ENCODE results near the gene PYGB. TPM values are rescaled to one million over a fixed set of nuclear protein-coding genes. Genes with fewer than 3 reads are reported as not detected.

PYGB gene
- total and polyA plus RNA-seq, 4 donors = 37.9 to 143 (median 94.0) TPM

GRCh38 chr20:25273541-25274358 is 25.9 kb downstream of the PYGB start:
- intact Hi-C loops (cut with DNase I) = no loop called here
- Histone ChIP-seq H3K27ac (ENCODE audit: low read depth in 1 of 2, low read length in 2 of 2) (no peak overlapping the region), H3K9me3 (ENCODE audit: control insufficient read depth, low read length) (no peaks in the 10 kb centered on the region), H3K36me3 (ENCODE audit: control insufficient read depth in 1 of 2, insufficient read depth in 2 of 2, low read length in 1 of 2) (peaks cover 9 to 13% of the 10 kb centered on the region in 2 donors), H3K4me3 (ENCODE audit: low read length in 2 of 2) (no peak overlapping the region), H3K27me3 (ENCODE audit: control insufficient read depth in 1 of 2, insufficient read depth in 2 of 2, low read length in 1 of 2) (no peaks in the 10 kb centered on the region), H3K4me1 (ENCODE audit: control insufficient read depth in 1 of 2, insufficient read depth in 2 of 2, low read length in 2 of 2) (no peaks in the 10 kb centered on the region)
- WGBS, 2 donors = 80 to 83% methylated on average over 20 of the region's 20 CpGs
- ATAC-seq (ENCODE audit: low FRiP score) (no peak), DNase-seq (peak; percentile 46 to 62)

- intact Hi-C loops (cut with DNase I) = no loop called here
- no peaks in the 10 kb centered on the region for H3K27me3 ChIP-seq (ENCODE audit: control insufficient read depth in 1 of 2, insufficient read depth in 2 of 2, low read length in 1 of 2)
- DNase-seq (peak; percentile 29 to 67), ATAC-seq (ENCODE audit: low FRiP score) (no peak)
- no peaks in the 10 kb centered on the region for H3K9me3 ChIP-seq (ENCODE audit: control insufficient read depth, low read length)
- H3K4me3 ChIP-seq (ENCODE audit: low read length in 2 of 2) = no peak overlapping the region
- H3K27ac ChIP-seq (ENCODE audit: low read depth in 1 of 2, low read length in 2 of 2) = no peak overlapping the region
- no peaks in the 10 kb centered on the region for H3K4me1 ChIP-seq (ENCODE audit: control insufficient read depth in 1 of 2, insufficient read depth in 2 of 2, low read length in 2 of 2)
- 92 to 95% methylated on average over 20 of the region's 20 CpGs for WGBS, 2 donors
- peaks cover 7 to 13% of the 10 kb centered on the region in 2 donors for H3K36me3 ChIP-seq (ENCODE audit: control insufficient read depth in 1 of 2, insufficient read depth in 2 of 2, low read length in 1 of 2)
Measured at GRCh38 chr20:25274481-25274880, 26.6 kb downstream of the PYGB start.

DNA sequence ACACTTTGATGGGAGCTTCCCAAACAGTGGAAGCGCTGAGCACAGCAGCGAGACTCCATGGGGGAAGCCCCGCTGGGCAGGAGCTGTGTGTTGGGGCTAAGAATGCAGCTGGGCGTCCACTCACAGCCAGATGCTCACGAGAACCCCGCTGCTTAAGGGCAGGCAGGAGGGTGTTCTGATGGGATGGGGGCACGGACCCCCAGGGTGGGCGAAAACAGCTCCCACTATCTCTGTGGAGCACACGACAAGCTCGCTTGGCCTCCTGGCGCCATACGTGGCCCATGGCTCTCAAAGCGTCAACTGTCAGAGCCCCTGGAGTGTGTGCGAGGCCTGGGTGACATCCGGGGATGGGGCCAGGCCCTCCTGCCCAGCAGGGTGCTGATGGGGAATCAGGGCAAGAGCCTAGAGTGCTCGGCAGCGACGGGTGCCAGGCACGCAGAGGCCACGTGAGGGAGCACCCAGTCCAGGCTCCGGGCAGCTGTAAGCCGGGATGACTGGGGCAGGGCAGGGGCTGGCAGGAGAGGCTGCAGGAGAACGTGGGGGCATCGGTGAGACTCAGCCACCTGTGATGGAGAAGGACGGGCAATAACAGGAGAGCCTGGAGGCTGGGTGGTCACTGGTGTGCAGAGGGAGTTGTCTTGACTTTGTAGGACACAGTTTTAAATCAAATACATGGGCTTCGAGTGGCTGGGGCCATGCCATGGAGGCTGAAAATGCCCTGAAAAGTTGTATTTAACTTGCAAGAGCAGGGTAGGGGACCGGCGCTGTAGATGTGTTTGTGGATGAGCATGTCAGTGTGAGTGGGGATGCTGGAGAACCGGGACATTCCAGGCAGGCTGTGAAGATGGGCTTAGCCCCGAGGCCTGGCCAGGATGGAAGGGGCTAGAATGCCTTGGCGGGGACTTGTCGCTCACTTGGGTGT is 27.3 kb downstream of the PYGB start:
- WGBS, 2 donors = 89 to 91% methylated on average over 32 of the region's 32 CpGs
- ATAC-seq (ENCODE audit: low FRiP score) (peak; percentile 28), DNase-seq (peak; percentile 41 to 56)
- H3K27me3 ChIP-seq (ENCODE audit: control insufficient read depth in 1 of 2, insufficient read depth in 2 of 2, low read length in 1 of 2) = no peaks in the 10 kb centered on the region
- peaks cover 3 to 12% of the 10 kb centered on the region in 2 donors for H3K36me3 ChIP-seq (ENCODE audit: control insufficient read depth in 1 of 2, insufficient read depth in 2 of 2, low read length in 1 of 2)
- H3K4me1 ChIP-seq (ENCODE audit: control insufficient read depth in 1 of 2, insufficient read depth in 2 of 2, low read length in 2 of 2) = no peaks in the 10 kb centered on the region
- intact Hi-C loops (cut with DNase I) = no loop called here
- H3K27ac ChIP-seq (ENCODE audit: low read depth in 1 of 2, low read length in 2 of 2) = no peak overlapping the region
- H3K9me3 ChIP-seq (ENCODE audit: control insufficient read depth, low read length) = no peaks in the 10 kb centered on the region
- no peak overlapping the region for H3K4me3 ChIP-seq (ENCODE audit: low read length in 2 of 2)

DNA sequence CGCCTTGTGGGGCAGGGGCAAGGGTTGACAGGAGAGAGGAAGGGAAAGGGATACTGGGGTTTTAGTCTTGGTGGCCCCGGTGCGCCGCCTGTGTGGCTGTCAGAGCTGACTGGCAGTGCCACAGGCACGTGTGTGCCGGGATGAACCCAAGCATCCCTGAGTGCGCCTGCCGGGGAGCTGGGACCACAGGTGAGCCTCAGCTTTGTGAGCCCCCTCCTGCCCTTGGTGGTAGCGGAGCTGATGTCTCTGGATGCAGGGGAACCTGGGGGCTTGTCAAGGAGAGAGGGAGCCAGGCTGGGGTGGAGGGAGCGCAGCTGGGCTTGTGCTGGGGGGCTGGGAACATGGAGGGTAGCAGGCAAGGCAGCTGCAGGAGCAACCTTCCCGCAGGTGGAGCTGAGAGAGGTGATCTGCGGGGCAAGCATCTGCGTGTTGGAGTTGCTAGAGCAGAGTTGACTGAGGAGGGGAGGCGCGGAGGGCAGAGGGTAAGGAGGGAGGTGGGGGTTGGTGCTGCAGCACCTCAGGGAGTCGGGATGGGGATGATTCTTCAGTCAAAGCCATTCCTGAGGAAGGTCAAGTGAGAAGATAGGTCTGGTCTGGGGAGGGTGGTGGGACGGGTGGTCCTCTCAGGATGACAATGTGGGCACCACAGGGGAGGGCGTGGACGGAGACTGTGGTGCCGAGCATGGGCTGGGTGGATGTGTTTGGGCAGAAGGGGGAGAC is 28.1 kb downstream of the PYGB start:
- Histone ChIP-seq H3K4me1 (ENCODE audit: control insufficient read depth in 1 of 2, insufficient read depth in 2 of 2, low read length in 2 of 2) (no peaks in the 10 kb centered on the region), H3K27ac (ENCODE audit: low read depth in 1 of 2, low read length in 2 of 2) (no peak overlapping the region), H3K4me3 (ENCODE audit: low read length in 2 of 2) (no peak overlapping the region), H3K27me3 (ENCODE audit: control insufficient read depth in 1 of 2, insufficient read depth in 2 of 2, low read length in 1 of 2) (no peaks in the 10 kb centered on the region), H3K9me3 (ENCODE audit: control insufficient read depth, low read length) (no peaks in the 10 kb centered on the region), H3K36me3 (ENCODE audit: control insufficient read depth in 1 of 2, insufficient read depth in 2 of 2, low read length in 1 of 2) (peaks cover 3 to 18% of the 10 kb centered on the region in 2 donors)
- intact Hi-C loops (cut with DNase I) = no loop called here
- 93 to 95% methylated on average over 20 of the region's 20 CpGs for WGBS, 2 donors
- ATAC-seq (ENCODE audit: low FRiP score) = no peak
- DNase-seq = peak; percentile 42 to 65

- Histone ChIP-seq H3K27ac (ENCODE audit: low read depth in 1 of 2, low read length in 2 of 2) (no peak overlapping the region), H3K9me3 (ENCODE audit: control insufficient read depth, low read length) (no peaks in the 10 kb centered on the region)
- DNase-seq = peak; percentile 37 to 68
Measured at GRCh38 chr20:25276533-25277050, 28.7 kb downstream of the PYGB start.

GRCh38 chr20:25277051-25277801 is 29.3 kb downstream of the PYGB start:
- H3K4me3 ChIP-seq (ENCODE audit: low read length in 2 of 2) = no peak overlapping the region
- no peaks in the 10 kb centered on the region for H3K4me1 ChIP-seq (ENCODE audit: control insufficient read depth in 1 of 2, insufficient read depth in 2 of 2, low read length in 2 of 2)
- no peaks in the 10 kb centered on the region for H3K27me3 ChIP-seq (ENCODE audit: control insufficient read depth in 1 of 2, insufficient read depth in 2 of 2, low read length in 1 of 2)
- no peak for ATAC-seq (ENCODE audit: low FRiP score)
- no peak overlapping the region for H3K27ac ChIP-seq (ENCODE audit: low read depth in 1 of 2, low read length in 2 of 2)
- peaks cover 3 to 16% of the 10 kb centered on the region in 2 donors for H3K36me3 ChIP-seq (ENCODE audit: control insufficient read depth in 1 of 2, insufficient read depth in 2 of 2, low read length in 1 of 2)
- H3K9me3 ChIP-seq (ENCODE audit: control insufficient read depth, low read length) = no peaks in the 10 kb centered on the region
- WGBS, 2 donors = 67 to 72% methylated on average over 24 of the region's 24 CpGs
- intact Hi-C loops (cut with DNase I) = no loop called here
- DNase-seq = peak; percentile 26 to 72

More at GRCh38 chr20:25276533-25277050, 28.7 kb downstream of the PYGB start:
- ATAC-seq (ENCODE audit: low FRiP score) = no peak
- intact Hi-C loops (cut with DNase I) = no loop called here
- Histone ChIP-seq H3K4me1 (ENCODE audit: control insufficient read depth in 1 of 2, insufficient read depth in 2 of 2, low read length in 2 of 2) (no peaks in the 10 kb centered on the region), H3K36me3 (ENCODE audit: control insufficient read depth in 1 of 2, insufficient read depth in 2 of 2, low read length in 1 of 2) (peaks cover 3 to 19% of the 10 kb centered on the region in 2 donors), H3K4me3 (ENCODE audit: low read length in 2 of 2) (no peak overlapping the region), H3K27me3 (ENCODE audit: control insufficient read depth in 1 of 2, insufficient read depth in 2 of 2, low read length in 1 of 2) (no peaks in the 10 kb centered on the region)
- 89 to 93% methylated on average over 23 to 24 of the region's 24 CpGs for WGBS, 2 donors

DNA sequence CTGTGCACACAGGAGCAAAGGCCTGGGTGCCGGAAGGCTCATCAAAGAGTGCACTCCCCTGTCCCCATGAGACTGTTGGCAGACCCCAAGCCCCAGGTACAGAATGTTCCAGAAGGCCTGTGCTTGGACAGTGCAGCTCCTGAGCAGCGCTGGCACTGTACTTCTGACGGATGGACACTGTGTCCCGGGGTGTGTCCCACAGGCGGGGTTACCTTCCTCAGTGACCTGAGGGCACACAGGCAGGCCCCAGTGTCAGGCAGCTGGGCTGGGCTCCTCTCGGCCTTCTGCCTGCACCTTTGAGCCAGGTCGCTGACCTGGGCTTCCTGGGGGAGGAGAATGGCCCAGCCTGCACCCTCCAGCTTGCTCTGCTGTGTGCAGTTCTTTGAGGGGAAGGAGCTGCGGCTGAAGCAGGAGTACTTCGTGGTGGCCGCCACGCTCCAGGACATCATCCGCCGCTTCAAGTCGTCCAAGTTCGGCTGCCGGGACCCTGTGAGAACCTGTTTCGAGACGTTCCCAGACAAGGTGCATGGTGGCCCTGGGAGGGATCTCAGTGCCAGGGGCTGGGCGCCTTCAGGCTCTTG is 30.1 kb downstream of the PYGB start:
- Histone ChIP-seq H3K27me3 (ENCODE audit: control insufficient read depth in 1 of 2, insufficient read depth in 2 of 2, low read length in 1 of 2) (no peaks in the 10 kb centered on the region), H3K9me3 (ENCODE audit: control insufficient read depth, low read length) (no peaks in the 10 kb centered on the region), H3K4me3 (ENCODE audit: low read length in 2 of 2) (no peak overlapping the region), H3K36me3 (ENCODE audit: control insufficient read depth in 1 of 2, insufficient read depth in 2 of 2, low read length in 1 of 2) (peaks cover 3 to 18% of the 10 kb centered on the region in 2 donors), H3K27ac (ENCODE audit: low read depth in 1 of 2, low read length in 2 of 2) (no peak overlapping the region), H3K4me1 (ENCODE audit: control insufficient read depth in 1 of 2, insufficient read depth in 2 of 2, low read length in 2 of 2) (no peaks in the 10 kb centered on the region)
- ATAC-seq (ENCODE audit: low FRiP score) = no peak
- intact Hi-C loops (cut with DNase I) = no loop called here
- WGBS, 2 donors = 91 to 93% methylated on average over 19 of the region's 19 CpGs
- DNase-seq = peak; percentile 35 to 70
